SK-N-SH treated with all-trans-retinoic acid at 6 μM for 48 hours (cell line): ENCODE data around the gene NUDT21.

Experiments used
- ATAC-seq: fragments of 200-7000 bp; cut with Tn5 transposase; 3 replicates; pipeline ENCODE4 v1.9.1; 2020; ENCODE audit warnings: mild to moderate bottlenecking, moderate library complexity
- ARNTL ChIP-seq: fragments of 450-650 bp; formaldehyde crosslinking; IDR thresholded peaks from 2 replicates; pipeline ENCODE4 v1.5.0; 2020; ENCODE audit warnings: low read depth, mild to moderate bottlenecking, moderate library complexity, borderline replicate concordance
- BACH2 ChIP-seq: fragments of 250-450 bp; sonication (Bioruptor Pico); IDR thresholded peaks from 2 replicates; pipeline ENCODE4 v1.9.0; 2021; ENCODE audit warnings: mild to moderate bottlenecking, borderline replicate concordance
- ESRRG ChIP-seq: fragments of 250-450 bp; sonication (Bioruptor Pico); IDR thresholded peaks from 2 replicates; pipeline ENCODE4 v1.6.1; 2021; ENCODE audit warnings: mild to moderate bottlenecking
- GLIS3 ChIP-seq: fragments of 250-450 bp; sonication (Bioruptor Pico); IDR thresholded peaks from 2 replicates; pipeline ENCODE4 v1.5.0; 2020; ENCODE audit warnings: mild to moderate bottlenecking, moderate library complexity
- ISL1 ChIP-seq: fragments of 250-450 bp; sonication (Bioruptor Pico); IDR thresholded peaks from 2 replicates; pipeline ENCODE4 v2.1.2; 2022; ENCODE audit warnings: mild to moderate bottlenecking, moderate library complexity
- OSR1 ChIP-seq: fragments of 250-450 bp; sonication (Bioruptor Pico); IDR thresholded peaks from 2 replicates; pipeline ENCODE4 v1.8.0; 2022; ENCODE audit warnings: moderate library complexity, mild to moderate bottlenecking, inconsistent platforms
- PPARA ChIP-seq: fragments of 250-450 bp; sonication (Bioruptor Pico); IDR thresholded peaks from 2 replicates; pipeline ENCODE4 v1.5.0; 2020; ENCODE audit warnings: mild to moderate bottlenecking, borderline replicate concordance
- RARB ChIP-seq: fragments of 250-450 bp; sonication (Bioruptor Pico); IDR thresholded peaks from 2 replicates; pipeline ENCODE4 v1.8.0; 2021; ENCODE audit warnings: mild to moderate bottlenecking, moderate library complexity
- SNAI2 ChIP-seq: fragments of 250-450 bp; sonication (Bioruptor Pico); IDR thresholded peaks from 2 replicates; pipeline ENCODE4 v1.5.0; 2020; ENCODE audit warnings: mild to moderate bottlenecking, moderate library complexity
- TCF4 ChIP-seq: fragments of 250-450 bp; sonication (Bioruptor Pico); IDR thresholded peaks from 2 replicates; pipeline ENCODE4 v1.8.0; 2021; ENCODE audit warnings: mild to moderate bottlenecking, moderate library complexity, borderline replicate concordance
- ZC3H10 ChIP-seq: fragments of 250-450 bp; sonication (Bioruptor Pico); IDR thresholded peaks from 2 replicates; pipeline ENCODE4 v1.5.1; 2021; ENCODE audit warnings: mild to moderate bottlenecking, moderate library complexity
- ZFP3 ChIP-seq: fragments of 250-450 bp; sonication (Bioruptor Pico); IDR thresholded peaks from 2 replicates; pipeline ENCODE4 v1.5.0; 2020; ENCODE audit warnings: mild to moderate bottlenecking, moderate library complexity
- ZFP30 ChIP-seq: fragments of 450-650 bp; formaldehyde crosslinking; IDR thresholded peaks from 2 replicates; pipeline ENCODE4 v1.5.0; 2022; ENCODE audit warnings: mild to moderate bottlenecking, moderate library complexity
- ZNF70 ChIP-seq: fragments of 450-650 bp; formaldehyde crosslinking; IDR thresholded peaks from 2 replicates; pipeline ENCODE4 v1.5.0; 2020; ENCODE audit warnings: mild to moderate bottlenecking, moderate library complexity
- ZNF8 ChIP-seq: fragments of 450-650 bp; formaldehyde crosslinking; IDR thresholded peaks from 2 replicates; pipeline ENCODE4 v1.5.0; 2020; ENCODE audit warnings: mild to moderate bottlenecking, moderate library complexity
- TF ChIP-seq, protein P1 (sequence below): fragments of 250-450 bp; sonication (Bioruptor Pico); IDR thresholded peaks from 2 replicates; pipeline ENCODE4 v1.5.1; 2021; ENCODE audit warnings: mild to moderate bottlenecking, moderate library complexity
- TF ChIP-seq, protein P2 (sequence below): fragments of 250-450 bp; sonication (Bioruptor Pico); IDR thresholded peaks from 2 replicates; pipeline ENCODE4 v1.8.0; 2021; ENCODE audit warnings: low read depth, mild to moderate bottlenecking, moderate library complexity, borderline replicate concordance
- TF ChIP-seq, protein P3 (sequence below): fragments of 250-450 bp; sonication (Bioruptor Pico); IDR thresholded peaks from 2 replicates; pipeline ENCODE4 v1.8.0; 2020; ENCODE audit warnings: mild to moderate bottlenecking, moderate library complexity, borderline replicate concordance
- TF ChIP-seq, protein P4 (sequence below): fragments of 250-450 bp; sonication (Bioruptor Pico); IDR thresholded peaks from 2 replicates; pipeline ENCODE4 v1.5.1; 2020; ENCODE audit warnings: low read depth, mild to moderate bottlenecking, moderate library complexity
- TF ChIP-seq, protein P5 (sequence below): fragments of 250-450 bp; sonication (Bioruptor Pico); IDR thresholded peaks from 2 replicates; pipeline ENCODE4 v1.5.0; 2020; ENCODE audit warnings: mild to moderate bottlenecking, moderate library complexity

The NUDT21 gene

DNA sequence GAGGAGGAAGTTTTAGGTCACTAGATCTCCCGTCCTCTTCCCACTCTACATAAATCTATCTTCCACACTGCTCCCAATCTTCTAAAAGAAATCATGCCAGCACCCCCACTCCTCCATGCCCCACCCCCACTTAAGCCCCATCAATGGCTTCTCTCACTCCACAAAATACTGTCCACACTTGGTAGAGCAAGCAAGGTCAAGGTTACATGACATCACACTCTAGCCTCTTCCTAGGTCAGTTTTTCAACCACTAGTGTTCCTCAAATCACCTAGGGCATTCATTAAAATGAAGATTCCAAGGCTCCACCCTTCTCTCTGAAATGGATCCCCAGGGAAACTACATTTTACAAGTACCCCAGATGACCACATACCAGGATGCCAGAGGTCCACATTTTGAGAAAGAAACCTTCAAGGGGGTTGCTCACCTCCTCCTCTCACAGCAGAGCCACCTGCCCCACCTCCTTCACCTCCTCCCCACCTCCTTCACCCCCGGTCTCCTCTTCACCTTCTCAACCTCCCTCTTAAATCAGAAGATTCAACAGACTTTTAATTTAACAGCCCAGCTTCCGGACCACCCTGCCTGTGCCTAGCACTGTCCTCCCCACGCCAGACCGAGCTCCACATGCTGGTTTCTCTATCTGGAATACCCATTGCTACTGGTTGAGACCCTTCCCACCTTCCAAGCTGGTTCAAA, 29.0 kb downstream of the NUDT21 start:
- no peak for TF ChIP-seq PPARA (CRISPR knock-in tag)
- TF ChIP-seq ZNF70 (CRISPR knock-in tag): no peak
- no peak for TF ChIP-seq ARNTL (CRISPR knock-in tag)
- TF ChIP-seq, protein P1, sequence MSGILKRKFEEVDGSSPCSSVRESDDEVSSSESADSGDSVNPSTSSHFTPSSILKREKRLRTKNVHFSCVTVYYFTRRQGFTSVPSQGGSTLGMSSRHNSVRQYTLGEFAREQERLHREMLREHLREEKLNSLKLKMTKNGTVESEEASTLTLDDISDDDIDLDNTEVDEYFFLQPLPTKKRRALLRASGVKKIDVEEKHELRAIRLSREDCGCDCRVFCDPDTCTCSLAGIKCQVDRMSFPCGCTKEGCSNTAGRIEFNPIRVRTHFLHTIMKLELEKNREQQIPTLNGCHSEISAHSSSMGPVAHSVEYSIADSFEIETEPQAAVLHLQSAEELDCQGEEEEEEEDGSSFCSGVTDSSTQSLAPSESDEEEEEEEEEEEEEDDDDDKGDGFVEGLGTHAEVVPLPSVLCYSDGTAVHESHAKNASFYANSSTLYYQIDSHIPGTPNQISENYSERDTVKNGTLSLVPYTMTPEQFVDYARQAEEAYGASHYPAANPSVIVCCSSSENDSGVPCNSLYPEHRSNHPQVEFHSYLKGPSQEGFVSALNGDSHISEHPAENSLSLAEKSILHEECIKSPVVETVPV (CRISPR knock-in tag): no peak
- TF ChIP-seq ESRRG (CRISPR knock-in tag): no peak
- no peak for TF ChIP-seq ZC3H10 (CRISPR knock-in tag)
- no peak for TF ChIP-seq OSR1 (CRISPR knock-in tag)
- TF ChIP-seq, protein P2, sequence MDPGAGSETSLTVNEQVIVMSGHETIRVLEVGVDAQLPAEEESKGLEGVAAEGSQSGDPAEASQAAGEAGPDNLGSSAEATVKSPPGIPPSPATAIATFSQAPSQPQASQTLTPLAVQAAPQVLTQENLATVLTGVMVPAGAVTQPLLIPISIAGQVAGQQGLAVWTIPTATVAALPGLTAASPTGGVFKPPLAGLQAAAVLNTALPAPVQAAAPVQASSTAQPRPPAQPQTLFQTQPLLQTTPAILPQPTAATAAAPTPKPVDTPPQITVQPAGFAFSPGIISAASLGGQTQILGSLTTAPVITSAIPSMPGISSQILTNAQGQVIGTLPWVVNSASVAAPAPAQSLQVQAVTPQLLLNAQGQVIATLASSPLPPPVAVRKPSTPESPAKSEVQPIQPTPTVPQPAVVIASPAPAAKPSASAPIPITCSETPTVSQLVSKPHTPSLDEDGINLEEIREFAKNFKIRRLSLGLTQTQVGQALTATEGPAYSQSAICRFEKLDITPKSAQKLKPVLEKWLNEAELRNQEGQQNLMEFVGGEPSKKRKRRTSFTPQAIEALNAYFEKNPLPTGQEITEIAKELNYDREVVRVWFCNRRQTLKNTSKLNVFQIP: no peak
- TF ChIP-seq ZFP3 (CRISPR knock-in tag): no peak
- TF ChIP-seq ISL1 (CRISPR knock-in tag): no peak
- TF ChIP-seq TCF4 (CRISPR knock-in tag): no peak
- ATAC-seq: no peak

DNA sequence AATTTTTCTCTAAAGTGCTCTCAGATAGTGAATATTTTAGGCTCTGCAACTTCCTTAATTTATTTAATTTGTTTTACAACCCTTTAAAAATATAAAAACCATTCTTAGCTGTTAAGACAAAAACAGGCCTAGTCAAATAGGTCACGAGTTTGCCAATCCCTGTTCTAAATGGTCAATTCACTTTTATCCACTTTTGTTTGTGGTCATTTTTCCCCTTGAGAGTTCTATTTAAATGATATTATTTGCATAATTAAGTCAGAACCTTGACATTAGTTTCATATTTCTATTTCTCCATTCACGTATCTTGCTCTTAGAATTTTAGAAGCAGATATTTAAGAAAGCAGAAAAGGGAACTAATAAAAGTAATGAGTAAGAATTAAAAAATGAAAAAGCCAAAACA, 29.8 kb downstream of the NUDT21 start:
- no peak for ATAC-seq
- TF ChIP-seq OSR1 (CRISPR knock-in tag) (no peak), RARB (CRISPR knock-in tag) (no peak), GLIS3 (CRISPR knock-in tag) (no peak), ZNF8 (CRISPR knock-in tag) (no peak), ESRRG (CRISPR knock-in tag) (no peak), PPARA (CRISPR knock-in tag) (no peak), TCF4 (CRISPR knock-in tag) (no peak), ZC3H10 (CRISPR knock-in tag) (no peak), SNAI2 (CRISPR knock-in tag) (no peak), ARNTL (CRISPR knock-in tag) (no peak), ZNF70 (CRISPR knock-in tag) (no peak), ZFP3 (CRISPR knock-in tag) (no peak), ZFP30 (CRISPR knock-in tag) (no peak), BACH2 (CRISPR knock-in tag) (no peak), ISL1 (CRISPR knock-in tag) (no peak)
- TF ChIP-seq, protein P3, sequence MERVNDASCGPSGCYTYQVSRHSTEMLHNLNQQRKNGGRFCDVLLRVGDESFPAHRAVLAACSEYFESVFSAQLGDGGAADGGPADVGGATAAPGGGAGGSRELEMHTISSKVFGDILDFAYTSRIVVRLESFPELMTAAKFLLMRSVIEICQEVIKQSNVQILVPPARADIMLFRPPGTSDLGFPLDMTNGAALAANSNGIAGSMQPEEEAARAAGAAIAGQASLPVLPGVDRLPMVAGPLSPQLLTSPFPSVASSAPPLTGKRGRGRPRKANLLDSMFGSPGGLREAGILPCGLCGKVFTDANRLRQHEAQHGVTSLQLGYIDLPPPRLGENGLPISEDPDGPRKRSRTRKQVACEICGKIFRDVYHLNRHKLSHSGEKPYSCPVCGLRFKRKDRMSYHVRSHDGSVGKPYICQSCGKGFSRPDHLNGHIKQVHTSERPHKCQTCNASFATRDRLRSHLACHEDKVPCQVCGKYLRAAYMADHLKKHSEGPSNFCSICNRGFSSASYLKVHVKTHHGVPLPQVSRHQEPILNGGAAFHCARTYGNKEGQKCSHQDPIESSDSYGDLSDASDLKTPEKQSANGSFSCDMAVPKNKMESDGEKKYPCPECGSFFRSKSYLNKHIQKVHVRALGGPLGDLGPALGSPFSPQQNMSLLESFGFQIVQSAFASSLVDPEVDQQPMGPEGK: no peak
- TF ChIP-seq, protein P4, sequence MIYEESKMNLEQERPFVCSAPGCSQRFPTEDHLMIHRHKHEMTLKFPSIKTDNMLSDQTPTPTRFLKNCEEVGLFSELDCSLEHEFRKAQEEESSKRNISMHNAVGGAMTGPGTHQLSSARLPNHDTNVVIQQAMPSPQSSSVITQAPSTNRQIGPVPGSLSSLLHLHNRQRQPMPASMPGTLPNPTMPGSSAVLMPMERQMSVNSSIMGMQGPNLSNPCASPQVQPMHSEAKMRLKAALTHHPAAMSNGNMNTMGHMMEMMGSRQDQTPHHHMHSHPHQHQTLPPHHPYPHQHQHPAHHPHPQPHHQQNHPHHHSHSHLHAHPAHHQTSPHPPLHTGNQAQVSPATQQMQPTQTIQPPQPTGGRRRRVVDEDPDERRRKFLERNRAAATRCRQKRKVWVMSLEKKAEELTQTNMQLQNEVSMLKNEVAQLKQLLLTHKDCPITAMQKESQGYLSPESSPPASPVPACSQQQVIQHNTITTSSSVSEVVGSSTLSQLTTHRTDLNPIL (CRISPR knock-in tag): no peak
- TF ChIP-seq, protein P5, sequence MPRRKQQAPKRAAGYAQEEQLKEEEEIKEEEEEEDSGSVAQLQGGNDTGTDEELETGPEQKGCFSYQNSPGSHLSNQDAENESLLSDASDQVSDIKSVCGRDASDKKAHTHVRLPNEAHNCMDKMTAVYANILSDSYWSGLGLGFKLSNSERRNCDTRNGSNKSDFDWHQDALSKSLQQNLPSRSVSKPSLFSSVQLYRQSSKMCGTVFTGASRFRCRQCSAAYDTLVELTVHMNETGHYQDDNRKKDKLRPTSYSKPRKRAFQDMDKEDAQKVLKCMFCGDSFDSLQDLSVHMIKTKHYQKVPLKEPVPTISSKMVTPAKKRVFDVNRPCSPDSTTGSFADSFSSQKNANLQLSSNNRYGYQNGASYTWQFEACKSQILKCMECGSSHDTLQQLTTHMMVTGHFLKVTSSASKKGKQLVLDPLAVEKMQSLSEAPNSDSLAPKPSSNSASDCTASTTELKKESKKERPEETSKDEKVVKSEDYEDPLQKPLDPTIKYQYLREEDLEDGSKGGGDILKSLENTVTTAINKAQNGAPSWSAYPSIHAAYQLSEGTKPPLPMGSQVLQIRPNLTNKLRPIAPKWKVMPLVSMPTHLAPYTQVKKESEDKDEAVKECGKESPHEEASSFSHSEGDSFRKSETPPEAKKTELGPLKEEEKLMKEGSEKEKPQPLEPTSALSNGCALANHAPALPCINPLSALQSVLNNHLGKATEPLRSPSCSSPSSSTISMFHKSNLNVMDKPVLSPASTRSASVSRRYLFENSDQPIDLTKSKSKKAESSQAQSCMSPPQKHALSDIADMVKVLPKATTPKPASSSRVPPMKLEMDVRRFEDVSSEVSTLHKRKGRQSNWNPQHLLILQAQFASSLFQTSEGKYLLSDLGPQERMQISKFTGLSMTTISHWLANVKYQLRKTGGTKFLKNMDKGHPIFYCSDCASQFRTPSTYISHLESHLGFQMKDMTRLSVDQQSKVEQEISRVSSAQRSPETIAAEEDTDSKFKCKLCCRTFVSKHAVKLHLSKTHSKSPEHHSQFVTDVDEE (CRISPR knock-in tag): no peak
- TF ChIP-seq, protein P1 (CRISPR knock-in tag): no peak
